RWPE2 (cell line): ENCODE results near the gene ARL6IP4.

Experiments used
- ATAC-seq: fragments of 200-7000 bp; cut with Tn5 transposase; 3 replicates; pipeline ENCODE4 v1.9.1; 2021; ENCODE audit warnings: low read depth
- DNase-seq: peaks from one replicate; pipeline ENCODE4 v3.0.0-alpha.2; 2020; ENCODE audit warnings: low spot score
- H3K27ac ChIP-seq: fragments of 450-650 bp; 2 replicates; pipeline ENCODE4 v1.5.1; 2017; ENCODE audit warnings: mild to moderate bottlenecking; ENCODE audit not compliant: poor library complexity, severe bottlenecking
- H3K27me3 ChIP-seq: fragments of 250-450 bp; sonication (Bioruptor Pico); 2 replicates; pipeline ENCODE4 v1.5.1; 2021; ENCODE audit warnings: mild to moderate bottlenecking, moderate library complexity; ENCODE audit not compliant: insufficient read depth, poor library complexity, severe bottlenecking
- H3K36me3 ChIP-seq: fragments of 250-450 bp; sonication (Bioruptor Pico); 2 replicates; pipeline ENCODE4 v1.5.1; 2020; ENCODE audit warnings: low read depth, mild to moderate bottlenecking, moderate library complexity
- H3K4me1 ChIP-seq: fragments of 250-450 bp; sonication (Bioruptor Pico); 2 replicates; pipeline ENCODE4 v1.5.1; 2021; ENCODE audit warnings: mild to moderate bottlenecking, moderate library complexity; ENCODE audit not compliant: insufficient read depth, poor library complexity, severe bottlenecking
- H3K4me3 ChIP-seq: fragments of 250-450 bp; sonication (Bioruptor Pico); 2 replicates; pipeline ENCODE4 v1.5.1; 2021; ENCODE audit warnings: mild to moderate bottlenecking, moderate library complexity; ENCODE audit not compliant: severe bottlenecking
- H3K9me3 ChIP-seq: fragments of 250-450 bp; sonication (Bioruptor Pico); 2 replicates; pipeline ENCODE4 v1.5.1; 2021; ENCODE audit warnings: mild to moderate bottlenecking, moderate library complexity; ENCODE audit not compliant: severe bottlenecking
- TF ChIP-seq, protein P1 (sequence below): fragments of 450-650 bp; IDR thresholded peaks from one replicate; pipeline ENCODE4 v1.5.1; 2017; ENCODE audit warnings: mild to moderate bottlenecking, moderate library complexity; ENCODE audit not compliant: poor library complexity, severe bottlenecking

The ARL6IP4 gene

GRCh38 chr12:123027726-123028445 is 47.4 kb downstream of the ARL6IP4 start:
- TF ChIP-seq, protein P1, sequence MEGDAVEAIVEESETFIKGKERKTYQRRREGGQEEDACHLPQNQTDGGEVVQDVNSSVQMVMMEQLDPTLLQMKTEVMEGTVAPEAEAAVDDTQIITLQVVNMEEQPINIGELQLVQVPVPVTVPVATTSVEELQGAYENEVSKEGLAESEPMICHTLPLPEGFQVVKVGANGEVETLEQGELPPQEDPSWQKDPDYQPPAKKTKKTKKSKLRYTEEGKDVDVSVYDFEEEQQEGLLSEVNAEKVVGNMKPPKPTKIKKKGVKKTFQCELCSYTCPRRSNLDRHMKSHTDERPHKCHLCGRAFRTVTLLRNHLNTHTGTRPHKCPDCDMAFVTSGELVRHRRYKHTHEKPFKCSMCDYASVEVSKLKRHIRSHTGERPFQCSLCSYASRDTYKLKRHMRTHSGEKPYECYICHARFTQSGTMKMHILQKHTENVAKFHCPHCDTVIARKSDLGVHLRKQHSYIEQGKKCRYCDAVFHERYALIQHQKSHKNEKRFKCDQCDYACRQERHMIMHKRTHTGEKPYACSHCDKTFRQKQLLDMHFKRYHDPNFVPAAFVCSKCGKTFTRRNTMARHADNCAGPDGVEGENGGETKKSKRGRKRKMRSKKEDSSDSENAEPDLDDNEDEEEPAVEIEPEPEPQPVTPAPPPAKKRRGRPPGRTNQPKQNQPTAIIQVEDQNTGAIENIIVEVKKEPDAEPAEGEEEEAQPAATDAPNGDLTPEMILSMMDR, result no peak
- H3K9me3 ChIP-seq, result no peaks in the 10 kb centered on the region
- no peak overlapping the region for H3K4me3 ChIP-seq
- H3K4me1 ChIP-seq, result peaks cover 6% of the 10 kb centered on the region
- H3K27ac ChIP-seq, result no peak overlapping the region
- no peaks in the 10 kb centered on the region for H3K27me3 ChIP-seq
- ATAC-seq (no peak), DNase-seq (no peak)
- no peaks in the 10 kb centered on the region for H3K36me3 ChIP-seq

- H3K9me3 ChIP-seq, result no peaks in the 10 kb centered on the region
- ATAC-seq, result no peak
- TF ChIP-seq, protein P1, result no peak
- H3K4me3 ChIP-seq, result no peak overlapping the region
- no peaks in the 10 kb centered on the region for H3K27me3 ChIP-seq
- H3K36me3 ChIP-seq, result no peaks in the 10 kb centered on the region
- H3K4me1 ChIP-seq, result peaks cover 6% of the 10 kb centered on the region
- no peak overlapping the region for H3K27ac ChIP-seq
- DNase-seq, result no peak
Observed at GRCh38 chr12:123028475-123028874, 48.0 kb downstream of the ARL6IP4 start.

GRCh38 chr12:123029550-123029949 is 49.1 kb downstream of the ARL6IP4 start:
- DNase-seq, result no peak
- H3K4me1 ChIP-seq, result peaks cover 4% of the 10 kb centered on the region
- TF ChIP-seq, protein P1, result no peak

GRCh38 chr12:123030686-123031085 is 50.2 kb downstream of the ARL6IP4 start:
- no peak for DNase-seq
- no peaks in the 10 kb centered on the region for H3K27me3 ChIP-seq
- no peaks in the 10 kb centered on the region for H3K4me1 ChIP-seq
- H3K36me3 ChIP-seq, result no peaks in the 10 kb centered on the region
- no peak overlapping the region for H3K4me3 ChIP-seq
- no peak overlapping the region for H3K27ac ChIP-seq
- H3K9me3 ChIP-seq, result no peaks in the 10 kb centered on the region
- ATAC-seq, result no peak
- TF ChIP-seq, protein P1, result no peak

More at GRCh38 chr12:123029550-123029949, 49.1 kb downstream of the ARL6IP4 start:
- no peaks in the 10 kb centered on the region for H3K27me3 ChIP-seq
- no peaks in the 10 kb centered on the region for H3K36me3 ChIP-seq
- H3K27ac ChIP-seq, result no peak overlapping the region
- H3K4me3 ChIP-seq, result no peak overlapping the region
- ATAC-seq, result no peak
- no peaks in the 10 kb centered on the region for H3K9me3 ChIP-seq

DNA sequence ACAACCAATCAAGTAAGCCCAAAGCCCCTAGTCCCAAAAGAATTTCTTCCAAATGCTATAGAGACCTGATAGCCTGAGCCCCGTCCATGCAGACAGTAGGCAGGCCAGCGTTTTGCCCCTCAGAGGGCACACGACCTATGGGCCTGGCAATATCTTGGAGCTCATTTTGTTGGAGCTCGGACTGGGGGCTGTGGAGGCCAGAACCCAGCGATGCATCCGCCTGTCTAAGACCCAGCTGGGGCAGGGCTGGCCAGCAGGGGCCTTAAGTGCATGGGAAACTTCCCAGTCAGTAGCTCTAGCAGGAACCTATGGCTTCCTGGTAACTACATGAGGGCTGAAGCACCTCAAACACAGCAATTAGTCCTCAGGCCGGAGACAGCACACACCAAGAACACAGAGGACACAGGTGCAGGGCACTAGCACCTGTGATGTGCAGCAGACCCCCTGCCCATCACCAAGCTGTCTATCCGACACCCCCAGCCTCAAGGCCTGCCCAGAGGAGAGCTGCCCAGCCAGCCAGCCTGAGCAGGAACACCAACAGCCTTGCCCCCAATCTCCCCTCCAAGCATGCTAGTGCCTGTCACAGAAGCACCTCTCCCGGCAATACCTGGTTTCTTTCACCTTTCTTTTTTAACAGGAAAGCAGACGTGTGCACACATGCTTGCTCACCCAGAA is 50.8 kb downstream of the ARL6IP4 start:
- no peak overlapping the region for H3K27ac ChIP-seq
- no peaks in the 10 kb centered on the region for H3K36me3 ChIP-seq
- H3K27me3 ChIP-seq, result no peaks in the 10 kb centered on the region
- TF ChIP-seq, protein P1, result no peak
- no peak for DNase-seq
- no peaks in the 10 kb centered on the region for H3K4me1 ChIP-seq
- H3K9me3 ChIP-seq, result no peaks in the 10 kb centered on the region
- ATAC-seq, result no peak
- no peak overlapping the region for H3K4me3 ChIP-seq
